IMR-90 (cell line): ENCODE measurements around the gene PLEKHG2. TPM values are rescaled to one million over a fixed set of nuclear protein-coding genes. Genes with fewer than 3 reads are reported as not detected.

Source experiments
- ATAC-seq: fragments of 200-7000 bp; cut with Tn5 transposase; 2 replicates; pipeline ENCODE4 v1.9.1; 2020; ENCODE audit warnings: low read depth, mild to moderate bottlenecking, moderate library complexity
- BruUV-seq: library from RNA; stranded (reverse); fragments of 400-500 nt; replicated peaks from 2 replicates; lab custom pipeline; 2021; lab: Mats Ljungman, UMichigan
- CTCF ChIA-PET: fragments of 300-600 bp; formaldehyde crosslinking; extraction: SDS; loops from one replicate; lab custom pipeline; 2021; ENCODE audit warnings: antibody characterized with exemption; lab: Yijun Ruan, JAX
- POLR2A ChIA-PET: fragments of 300-600 bp; sonication (Branson Sonifier 250); formaldehyde crosslinking; loops from one replicate; lab custom pipeline; 2022; ENCODE audit warnings: antibody characterized with exemption; ENCODE audit not compliant: unreplicated experiment; lab: Charles Lee
- DNase-seq: peaks from one replicate; pipeline ENCODE4 v3.0.0; 2013
- H2AFZ ChIP-seq: replicated peaks from 2 replicates; pipeline ENCODE3; 2013; ENCODE audit warnings: low read length, mild to moderate bottlenecking; ENCODE audit not compliant: poor library complexity
- H2AK5ac ChIP-seq: 2 replicates; pipeline ENCODE4 v1.6.1; 2013; ENCODE audit warnings: low read depth, low read length, inconsistent platforms
- H2AK9ac ChIP-seq: replicated peaks from 2 replicates; pipeline ENCODE3; 2013; ENCODE audit warnings: mild to moderate bottlenecking, low read depth, low read length, moderate library complexity; ENCODE audit not compliant: poor library complexity
- H2BK120ac ChIP-seq: 2 replicates; pipeline ENCODE4 v1.6.1; 2013; ENCODE audit warnings: low read depth, low read length, inconsistent platforms
- H2BK15ac ChIP-seq: 3 replicates; pipeline ENCODE4 v1.6.1; 2013; ENCODE audit warnings: low read depth, low read length, inconsistent platforms
- H2BK20ac ChIP-seq: 2 replicates; pipeline ENCODE4 v1.6.1; 2013; ENCODE audit warnings: low read depth, mild to moderate bottlenecking, inconsistent platforms, low read length, moderate library complexity
- H2BK5ac ChIP-seq: 2 replicates; pipeline ENCODE4 v1.6.1; 2013; ENCODE audit warnings: mild to moderate bottlenecking, low read depth, low read length, inconsistent platforms; ENCODE audit not compliant: poor library complexity, severe bottlenecking
- H3K14ac ChIP-seq: replicated peaks from 2 replicates; pipeline ENCODE4 v1.6.1; 2013; ENCODE audit warnings: low read depth, low read length, inconsistent platforms
- H3K18ac ChIP-seq: 2 replicates; pipeline ENCODE4 v1.6.1; 2013; ENCODE audit warnings: low read depth, low read length, control low read depth
- H3K23ac ChIP-seq: 2 replicates; pipeline ENCODE4 v1.6.1; 2013; ENCODE audit warnings: low read depth, low read length, inconsistent platforms
- H3K27ac ChIP-seq: 2 replicates; pipeline ENCODE4 v1.5.1; 2013; ENCODE audit warnings: mild to moderate bottlenecking, control low read depth, low read length; ENCODE audit not compliant: insufficient read depth
- H3K27me3 ChIP-seq: 2 replicates; pipeline ENCODE4 v1.6.1; 2013; ENCODE audit warnings: low read length; ENCODE audit not compliant: control insufficient read depth, insufficient read depth
- H3K36me3 ChIP-seq: 2 replicates; pipeline ENCODE4 v1.6.1; 2013; ENCODE audit warnings: low read length, mixed read lengths; ENCODE audit not compliant: control insufficient read depth, insufficient read depth
- H3K4ac ChIP-seq: 2 replicates; pipeline ENCODE4 v1.6.1; 2013; ENCODE audit warnings: low read depth, low read length, inconsistent platforms
- H3K4me1 ChIP-seq: 2 replicates; pipeline ENCODE4 v1.6.1; 2013; ENCODE audit warnings: low read length, mixed read lengths; ENCODE audit not compliant: control insufficient read depth, insufficient read depth
- H3K4me2 ChIP-seq: 2 replicates; pipeline ENCODE4 v1.6.1; 2013; ENCODE audit warnings: low read depth, mild to moderate bottlenecking, control low read depth, low read length, moderate library complexity
- H3K4me3 ChIP-seq: 2 replicates; pipeline ENCODE4 v1.5.1; 2013; ENCODE audit warnings: low read depth, mild to moderate bottlenecking, control low read depth, low read length, moderate library complexity; ENCODE audit not compliant: insufficient read depth
- H3K56ac ChIP-seq: 2 replicates; pipeline ENCODE4 v1.6.1; 2013; ENCODE audit warnings: low read length, inconsistent platforms; ENCODE audit not compliant: insufficient read depth; ENCODE audit errors: extremely low read depth
- H3K79me1 ChIP-seq, 2 experiments: 2 replicates each; pipeline ENCODE4 v1.6.1; 2013; ENCODE audit warnings: low read length in 2 of 2, inconsistent platforms in 1 of 2, low read depth in 1 of 2
- H3K9ac ChIP-seq: 2 replicates; pipeline ENCODE4 v1.6.1; 2013; ENCODE audit warnings: low read depth, low read length, control low read depth
- H3K9me1 ChIP-seq: 2 replicates; pipeline ENCODE4 v1.6.1; 2013; ENCODE audit warnings: low read length, inconsistent platforms; ENCODE audit not compliant: insufficient read depth
- H3K9me3 ChIP-seq: 2 replicates; pipeline ENCODE4 v1.6.1; 2013; ENCODE audit warnings: low read length; ENCODE audit not compliant: control insufficient read depth, insufficient read depth
- H4K20me1 ChIP-seq: 2 replicates; pipeline ENCODE4 v1.6.1; 2013; ENCODE audit warnings: low read length, inconsistent platforms; ENCODE audit not compliant: insufficient read depth
- H4K5ac ChIP-seq: 2 replicates; pipeline ENCODE4 v1.6.1; 2013; ENCODE audit warnings: mild to moderate bottlenecking, low read depth, low read length, control low read depth
- H4K8ac ChIP-seq, 2 experiments: 2 replicates each; pipeline ENCODE4 v1.6.1; 2013; ENCODE audit warnings: low read depth in 2 of 2, low read length in 2 of 2, control low read depth in 1 of 2, inconsistent platforms in 1 of 2
- H4K91ac ChIP-seq: 2 replicates; pipeline ENCODE4 v1.6.1; 2013; ENCODE audit warnings: low read depth, low read length, inconsistent platforms; ENCODE audit not compliant: insufficient read depth
- BHLHE40 ChIP-seq: fragments of 150-350 bp; IDR thresholded peaks from 2 replicates; pipeline ENCODE4 v1.6.1; 2016; ENCODE audit warnings: mild to moderate bottlenecking, low read depth, low read length
- CEBPB ChIP-seq: IDR thresholded peaks from 2 replicates; pipeline ENCODE4 v1.6.1; 2012; ENCODE audit warnings: low read depth, low read length, improper control_type of control experiment
- CHD1 ChIP-seq: IDR thresholded peaks from 2 replicates; pipeline ENCODE4 v1.6.1; 2012; ENCODE audit warnings: low read depth, low read length, improper control_type of control experiment
- CTCF ChIP-seq: conservative IDR thresholded peaks from 2 replicates; pipeline ENCODE4 v1.5.1; 2012; ENCODE audit warnings: mild to moderate bottlenecking, low read depth, low read length, improper control_type of control experiment
- ELK1 ChIP-seq: fragments of 150-350 bp; IDR thresholded peaks from 2 replicates; pipeline ENCODE4 v1.6.1; 2016; ENCODE audit warnings: low read depth, mild to moderate bottlenecking, low read length, moderate library complexity, borderline replicate concordance
- FOS ChIP-seq: fragments of 150-350 bp; IDR thresholded peaks from 2 replicates; pipeline ENCODE4 v1.6.1; 2016; ENCODE audit warnings: low read depth, low read length
- MAFK ChIP-seq: IDR thresholded peaks from 2 replicates; pipeline ENCODE4 v1.6.1; 2012; ENCODE audit warnings: low read depth, low read length, improper control_type of control experiment
- MAZ ChIP-seq: IDR thresholded peaks from 2 replicates; pipeline ENCODE4 v1.6.1; 2012; ENCODE audit warnings: low read depth, mild to moderate bottlenecking, low read length, improper control_type of control experiment, moderate library complexity, borderline replicate concordance
- NFE2L2 ChIP-seq: fragments of 150-350 bp; IDR thresholded peaks from 2 replicates; pipeline ENCODE4 v1.6.1; 2016; ENCODE audit warnings: low read depth, mild to moderate bottlenecking, low read length
- POLR2A ChIP-seq: IDR thresholded peaks from 2 replicates; pipeline ENCODE4 v1.6.1; 2012; ENCODE audit warnings: mild to moderate bottlenecking, low read depth, low read length
- RAD21 ChIP-seq: IDR thresholded peaks from 2 replicates; pipeline ENCODE4 v1.6.1; 2012; ENCODE audit warnings: low read length, improper control_type of control experiment
- RCOR1 ChIP-seq: IDR thresholded peaks from 2 replicates; pipeline ENCODE4 v1.6.1; 2012; ENCODE audit warnings: mild to moderate bottlenecking, low read length, improper control_type of control experiment; ENCODE audit not compliant: insufficient replicate concordance
- SMC3 ChIP-seq: fragments of 150-350 bp; IDR thresholded peaks from 2 replicates; pipeline ENCODE4 v1.6.1; 2016; ENCODE audit warnings: low read depth, mild to moderate bottlenecking, antibody characterized with exemption, low read length, moderate library complexity
- WGBS, 2 experiments: methylation state at CpG; one replicate each; pipeline versions ENCODE4 v1.1.5 to v1.1.7; 2013; ENCODE audit warnings: missing lambda C conversion rate in 2 of 2; ENCODE audit not compliant: insufficient read length in 1 of 2; ENCODE audit errors: extremely low coverage in 2 of 2; 5-methylcytosine and 5-hydroxymethylcytosine counted together
- dilution Hi-C: fragments of 300-500 bp; cut with HindIII; formaldehyde crosslinking; loops from one replicate; pipeline ENCODE4 v1.14.3; 2018; ENCODE audit warnings: low sequenced_read_pairs; ENCODE audit not compliant: unreplicated experiment
- in situ Hi-C: fragments of 300-500 bp; cut with MboI; formaldehyde crosslinking; loops from 3 replicates; pipeline ENCODE4 v1.14.3; 2019; ENCODE audit warnings: low sequenced_read_pairs, inconsistent platforms, mixed read lengths
- intact Hi-C: fragments of 100-400 bp; cut with micrococcal nuclease; formaldehyde crosslinking; loops from 2 replicates; pipeline ENCODE4 v1.10.0; 2022
- polyA plus RNA-seq, 3 experiments: library from polyadenylated mRNA; depleted of rRNA; stranded (reverse); fragments of >200 nt; gene quantifications; 2 replicates each; pipeline ENCODE4 v1.2.3, GENCODE V29; 2012; ENCODE audit warnings: low replicate concordance in 1 of 3
- total RNA-seq: library from RNA; depleted of rRNA; stranded (reverse); fragments of >200 nt; gene quantifications from 2 replicates; pipeline ENCODE4 v1.2.3, GENCODE V29; 2012
- TF ChIP-seq, protein P1 (sequence below): fragments of 150-350 bp; IDR thresholded peaks from 2 replicates; pipeline ENCODE4 v1.6.1; 2017; ENCODE audit warnings: mild to moderate bottlenecking, antibody characterized with exemption, low read length, low read depth

Gene PLEKHG2
- total and polyA plus RNA-seq, 2 of the 4 experiments (the other 2 are of a cell fraction), result 6.5 to 28.3 TPM

DNA sequence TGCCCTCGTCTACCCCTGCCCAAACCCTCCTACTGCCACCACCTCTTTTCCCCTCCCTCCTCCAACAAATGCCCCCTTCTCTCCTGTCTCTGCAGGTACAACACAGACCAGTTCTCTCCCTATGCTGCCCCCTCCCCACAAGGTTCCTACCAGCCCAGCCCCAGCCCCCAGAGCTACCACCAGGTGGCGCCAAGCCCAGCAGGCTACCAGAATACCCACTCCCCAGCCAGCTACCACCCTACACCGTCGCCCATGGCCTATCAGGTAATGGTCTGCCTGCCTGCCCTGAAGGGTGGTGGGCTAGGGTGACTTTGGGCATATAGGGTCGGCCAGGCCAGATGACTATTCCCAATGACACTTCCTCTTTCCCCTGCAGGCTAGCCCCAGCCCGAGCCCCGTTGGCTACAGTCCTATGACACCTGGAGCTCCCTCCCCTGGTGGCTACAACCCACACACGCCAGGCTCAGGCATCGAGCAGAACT lies 61.7 kb downstream of the PLEKHG2 start:
- peak; percentile 22 for DNase-seq

More for the DNA sequence above, 61.7 kb downstream of the PLEKHG2 start:
- Histone ChIP-seq H3K4me2 (no peak overlapping the region), H3K9me3 (no peaks in the 10 kb centered on the region), H3K9me1 (peaks cover 1% of the 10 kb centered on the region; the same call in 1 of the 2 replicates), H2BK5ac (no peak overlapping the region), H2AFZ (no peak overlapping the region), H3K18ac (no peak overlapping the region), H2BK20ac (no peak overlapping the region), H3K27me3 (no peaks in the 10 kb centered on the region), H2BK120ac (no peak overlapping the region), H3K9ac (no peak overlapping the region), H4K8ac (no peak overlapping the region), H4K5ac (no peak overlapping the region), H4K91ac (no peak overlapping the region), H3K4ac (no peak overlapping the region), H4K20me1 (peaks cover 9% of the 10 kb centered on the region), H3K56ac (no peak overlapping the region), H3K4me1 (no peaks in the 10 kb centered on the region), H3K79me1 (peaks cover 9 to 11% of the 10 kb centered on the region in 2 experiments; a peak in 3 of 4 replicates), H3K4me3 (no peak overlapping the region), H3K14ac (no peak overlapping the region), H2AK9ac (no peak overlapping the region), H2BK15ac (no peak overlapping the region), H2AK5ac (no peak overlapping the region), H3K36me3 (peaks cover 71% of the 10 kb centered on the region), H3K23ac (no peak overlapping the region), H3K27ac (no peak overlapping the region)
- no TSS peak for BruUV-seq
- in situ Hi-C loops, result no loop called here
- ATAC-seq, result peak; percentile 75
- intact Hi-C loops, result loop anchor here (1.0 kb wide), 1 partner anchor 58 kb away; the partner anchor contains the start of gene EID2B
- TF ChIP-seq POLR2A, result no peak
- TF ChIP-seq MAFK, result no peak
- no peak for TF ChIP-seq CEBPB
- peak; percentile 50 for TF ChIP-seq RAD21
- TF ChIP-seq CTCF, result peak; percentile 67
- no peak for TF ChIP-seq NFE2L2
- TF ChIP-seq, protein P1, sequence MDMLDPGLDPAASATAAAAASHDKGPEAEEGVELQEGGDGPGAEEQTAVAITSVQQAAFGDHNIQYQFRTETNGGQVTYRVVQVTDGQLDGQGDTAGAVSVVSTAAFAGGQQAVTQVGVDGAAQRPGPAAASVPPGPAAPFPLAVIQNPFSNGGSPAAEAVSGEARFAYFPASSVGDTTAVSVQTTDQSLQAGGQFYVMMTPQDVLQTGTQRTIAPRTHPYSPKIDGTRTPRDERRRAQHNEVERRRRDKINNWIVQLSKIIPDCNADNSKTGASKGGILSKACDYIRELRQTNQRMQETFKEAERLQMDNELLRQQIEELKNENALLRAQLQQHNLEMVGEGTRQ, result no peak
- no peak for TF ChIP-seq BHLHE40
- TF ChIP-seq MAZ, result peak; percentile 42; the same call in 1 of the 2 replicates
- no peak for TF ChIP-seq CHD1
- no peak for TF ChIP-seq FOS
- no peak for TF ChIP-seq ELK1
- TF ChIP-seq SMC3, result peak; percentile 47; the same call in 1 of the 2 replicates
- TF ChIP-seq RCOR1, result no peak
- 82% methylated on average over 5 of the region's 9 CpGs; no CpG with 5 or more reads in 1 of the 2 experiments for WGBS, 2 experiments
- ChIA-PET CTCF (interaction anchor here (0.6 to 1.2 kb wide), 2 partner anchors 12 to 60 kb away, joined by 3 to 5 read pairs; no protein-coding TSS in a partner anchor), POLR2A (no interaction called here)
- dilution Hi-C loops, result no loop called here
